ENCODE results near the gene ARHGEF39. TPM values are rescaled to one million over a fixed set of nuclear protein-coding genes. Genes with fewer than 3 reads are reported as not detected.
"Not testable (repeated sequence)": the region's sequence is repeated elsewhere in the genome, so short reads cannot be mapped to it uniquely, and the experiment has no call there.

ARHGEF39 gene
- total RNA-seq, 1 donor from 2014 or later = 1.0 TPM

DNA sequence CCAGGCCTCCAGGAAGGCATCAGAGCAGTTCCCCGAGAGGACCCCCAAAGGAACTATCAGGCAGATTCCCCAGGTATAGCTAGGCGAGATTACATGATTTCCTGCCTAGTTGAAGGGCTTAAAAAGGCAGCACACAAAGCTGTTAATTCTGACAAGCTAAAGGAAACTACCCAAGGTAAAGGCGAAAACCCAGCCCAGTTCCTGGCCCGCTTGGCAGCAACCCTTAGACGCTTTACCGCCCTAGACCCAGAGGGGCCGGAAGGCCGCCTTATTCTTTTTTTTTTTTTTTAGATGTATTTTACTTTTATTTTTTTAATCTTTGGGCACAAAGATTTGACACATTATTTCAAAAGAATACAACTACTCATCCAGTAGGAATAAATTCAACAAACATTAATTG, 26.2 kb downstream of the ARHGEF39 start:
- H3K4me2 ChIP-seq (ENCODE audit: low read length); H3K4me1 ChIP-seq (ENCODE audit: insufficient read depth, low read length); H3K4me3 ChIP-seq (ENCODE audit: insufficient read depth, low read depth, low read length); H3K27me3 ChIP-seq (ENCODE audit: insufficient read depth, low read length); DNase-seq (ENCODE audit: low read depth); H3K36me3 ChIP-seq (ENCODE audit: insufficient read depth, low read length); H3K9me3 ChIP-seq (ENCODE audit: insufficient read depth, low read depth, low read length); H3K9ac ChIP-seq (ENCODE audit: low read length); H3K79me2 ChIP-seq (ENCODE audit: insufficient read depth, low read length); H2AFZ ChIP-seq (ENCODE audit: low read depth, low read length); H4K20me1 ChIP-seq (ENCODE audit: insufficient read depth, low read length); H3K27me3 Mint-ChIP-seq (ENCODE audit: low read depth, unreplicated experiment); H3K36me3 Mint-ChIP-seq (ENCODE audit: low read depth, unreplicated experiment); FAIRE-seq; H3K4me1 Mint-ChIP-seq (ENCODE audit: low read depth, unreplicated experiment); H3K27ac ChIP-seq (ENCODE audit: low read depth, low read length); H3K9me3 Mint-ChIP-seq (ENCODE audit: unreplicated experiment); H3K27ac Mint-ChIP-seq (ENCODE audit: unreplicated experiment); H3K4me3 Mint-ChIP-seq (ENCODE audit: unreplicated experiment): not testable (repeated sequence)

GRCh38 chr9:35637427-35637955, 27.5 kb downstream of the ARHGEF39 start:
- DNase-seq (ENCODE audit: low read depth); FAIRE-seq; H3K27me3 ChIP-seq (ENCODE audit: insufficient read depth, low read length); H4K20me1 ChIP-seq (ENCODE audit: insufficient read depth, low read length); H3K9ac ChIP-seq (ENCODE audit: low read length); H3K36me3 ChIP-seq (ENCODE audit: insufficient read depth, low read length); H3K4me1 ChIP-seq (ENCODE audit: insufficient read depth, low read length); H3K9me3 ChIP-seq (ENCODE audit: insufficient read depth, low read depth, low read length); H3K9me3 Mint-ChIP-seq (ENCODE audit: unreplicated experiment); H3K4me1 Mint-ChIP-seq (ENCODE audit: low read depth, unreplicated experiment); H2AFZ ChIP-seq (ENCODE audit: low read depth, low read length); H3K27me3 Mint-ChIP-seq (ENCODE audit: low read depth, unreplicated experiment); H3K36me3 Mint-ChIP-seq (ENCODE audit: low read depth, unreplicated experiment); H3K4me3 ChIP-seq (ENCODE audit: insufficient read depth, low read depth, low read length); H3K27ac ChIP-seq (ENCODE audit: low read depth, low read length); H3K4me3 Mint-ChIP-seq (ENCODE audit: unreplicated experiment); H3K4me2 ChIP-seq (ENCODE audit: low read length); H3K27ac Mint-ChIP-seq (ENCODE audit: unreplicated experiment); H3K79me2 ChIP-seq (ENCODE audit: insufficient read depth, low read length): not testable (repeated sequence)

DNA sequence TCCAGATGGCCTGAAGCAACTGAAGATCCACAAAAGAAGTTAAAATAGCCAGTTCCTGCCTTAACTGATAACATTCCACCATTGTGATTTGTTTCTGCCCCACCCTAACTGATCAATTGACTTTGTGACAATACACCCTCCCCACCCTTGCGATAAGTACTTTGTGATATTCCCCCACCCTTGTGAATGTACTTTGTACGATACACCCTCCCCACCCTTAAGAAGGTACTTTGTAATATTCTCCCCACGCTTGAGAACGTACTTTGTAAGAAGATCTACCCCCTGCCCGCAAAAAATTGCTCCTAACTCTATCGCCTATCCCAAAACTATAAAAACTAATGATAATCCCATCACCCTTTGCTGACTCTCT, 28.1 kb downstream of the ARHGEF39 start:
- H3K27ac ChIP-seq (ENCODE audit: low read depth, low read length); H3K4me3 Mint-ChIP-seq (ENCODE audit: unreplicated experiment); H3K9me3 ChIP-seq (ENCODE audit: insufficient read depth, low read depth, low read length); H3K4me2 ChIP-seq (ENCODE audit: low read length); H3K36me3 ChIP-seq (ENCODE audit: insufficient read depth, low read length); H3K27me3 ChIP-seq (ENCODE audit: insufficient read depth, low read length); H3K79me2 ChIP-seq (ENCODE audit: insufficient read depth, low read length); H3K27ac Mint-ChIP-seq (ENCODE audit: unreplicated experiment); H4K20me1 ChIP-seq (ENCODE audit: insufficient read depth, low read length); H3K36me3 Mint-ChIP-seq (ENCODE audit: low read depth, unreplicated experiment); H3K4me1 ChIP-seq (ENCODE audit: insufficient read depth, low read length); H3K9me3 Mint-ChIP-seq (ENCODE audit: unreplicated experiment); H3K4me1 Mint-ChIP-seq (ENCODE audit: low read depth, unreplicated experiment); H2AFZ ChIP-seq (ENCODE audit: low read depth, low read length); FAIRE-seq; H3K9ac ChIP-seq (ENCODE audit: low read length); H3K27me3 Mint-ChIP-seq (ENCODE audit: low read depth, unreplicated experiment); DNase-seq (ENCODE audit: low read depth); H3K4me3 ChIP-seq (ENCODE audit: insufficient read depth, low read depth, low read length): not testable (repeated sequence)

GRCh38 chr9:35636135-35636876, 28.7 kb downstream of the ARHGEF39 start:
- no peak overlapping the region for H2AFZ ChIP-seq (ENCODE audit: low read depth, low read length)
- DNase-seq (ENCODE audit: low read depth) = no peak
- FAIRE-seq = no peak
- no peaks in the 10 kb centered on the region for H3K36me3 ChIP-seq (ENCODE audit: insufficient read depth, low read length)
- H3K4me1 ChIP-seq (ENCODE audit: insufficient read depth, low read length) = no peaks in the 10 kb centered on the region
- no peak overlapping the region for H3K27ac ChIP-seq (ENCODE audit: low read depth, low read length)
- Mint-ChIP-seq H3K4me1 (ENCODE audit: low read depth, unreplicated experiment) (peaks cover 7% of the 10 kb centered on the region), H3K27ac (ENCODE audit: unreplicated experiment) (no peak overlapping the region), H3K4me3 (ENCODE audit: unreplicated experiment) (no peak overlapping the region), H3K36me3 (ENCODE audit: low read depth, unreplicated experiment) (peaks cover 6% of the 10 kb centered on the region), H3K9me3 (ENCODE audit: unreplicated experiment) (peaks cover 3% of the 10 kb centered on the region), H3K27me3 (ENCODE audit: low read depth, unreplicated experiment) (no peaks in the 10 kb centered on the region)
- no peak overlapping the region for H3K9ac ChIP-seq (ENCODE audit: low read length)
- H3K4me3 ChIP-seq (ENCODE audit: insufficient read depth, low read depth, low read length) = no peak overlapping the region
- TF ChIP-seq, protein P1, sequence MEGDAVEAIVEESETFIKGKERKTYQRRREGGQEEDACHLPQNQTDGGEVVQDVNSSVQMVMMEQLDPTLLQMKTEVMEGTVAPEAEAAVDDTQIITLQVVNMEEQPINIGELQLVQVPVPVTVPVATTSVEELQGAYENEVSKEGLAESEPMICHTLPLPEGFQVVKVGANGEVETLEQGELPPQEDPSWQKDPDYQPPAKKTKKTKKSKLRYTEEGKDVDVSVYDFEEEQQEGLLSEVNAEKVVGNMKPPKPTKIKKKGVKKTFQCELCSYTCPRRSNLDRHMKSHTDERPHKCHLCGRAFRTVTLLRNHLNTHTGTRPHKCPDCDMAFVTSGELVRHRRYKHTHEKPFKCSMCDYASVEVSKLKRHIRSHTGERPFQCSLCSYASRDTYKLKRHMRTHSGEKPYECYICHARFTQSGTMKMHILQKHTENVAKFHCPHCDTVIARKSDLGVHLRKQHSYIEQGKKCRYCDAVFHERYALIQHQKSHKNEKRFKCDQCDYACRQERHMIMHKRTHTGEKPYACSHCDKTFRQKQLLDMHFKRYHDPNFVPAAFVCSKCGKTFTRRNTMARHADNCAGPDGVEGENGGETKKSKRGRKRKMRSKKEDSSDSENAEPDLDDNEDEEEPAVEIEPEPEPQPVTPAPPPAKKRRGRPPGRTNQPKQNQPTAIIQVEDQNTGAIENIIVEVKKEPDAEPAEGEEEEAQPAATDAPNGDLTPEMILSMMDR (IDR thresholded peaks at IDR 0.05; ENCODE audit: insufficient read depth, low read depth, low read length) = no peak
- TF ChIP-seq EZH2 (IDR thresholded peaks at IDR 0.05; ENCODE audit: insufficient read depth, low read length) = no peak
- no peaks in the 10 kb centered on the region for H3K9me3 ChIP-seq (ENCODE audit: insufficient read depth, low read depth, low read length)
- no peaks in the 10 kb centered on the region for H3K27me3 ChIP-seq (ENCODE audit: insufficient read depth, low read length)
- H3K4me2 ChIP-seq (ENCODE audit: low read length) = no peak overlapping the region
- H4K20me1 ChIP-seq (ENCODE audit: insufficient read depth, low read length) = no peaks in the 10 kb centered on the region
- no peaks in the 10 kb centered on the region for H3K79me2 ChIP-seq (ENCODE audit: insufficient read depth, low read length)
